Testis (tissue), 3 donors: ENCODE results near the gene CADPS2. TPM values are rescaled to one million over a fixed set of nuclear protein-coding genes. Genes with fewer than 3 reads are reported as not detected.

Experiments
- DNase-seq: peaks from one replicate; pipeline ENCODE4 v3.0.0-alpha.2; 2019
- H3K27ac ChIP-seq, 2 donors: fragments of 200-600 bp; sonication (generic); one replicate each; pipeline ENCODE4 v1.5.1; 2019
- H3K27me3 ChIP-seq: fragments of 200-600 bp; sonication (generic); one replicate; pipeline ENCODE4 v1.5.1; 2019
- H3K36me3 ChIP-seq: fragments of 200-600 bp; sonication (generic); one replicate; pipeline ENCODE4 v1.5.1; 2017; ENCODE audit warnings: low read depth; ENCODE audit errors: missing control alignments
- H3K4me1 ChIP-seq: fragments of 200-600 bp; sonication (generic); one replicate; pipeline ENCODE4 v1.5.1; 2019
- H3K4me3 ChIP-seq, 2 donors: fragments of 200-600 bp; sonication (generic); one replicate each; pipeline ENCODE4 v1.5.1; 2017 to 2019
- H3K9me3 ChIP-seq: fragments of 200-600 bp; sonication (generic); one replicate; pipeline ENCODE4 v1.5.1; 2017
- POLR2A ChIP-seq: fragments of 450-650 bp; IDR thresholded peaks from one replicate; pipeline ENCODE4 v1.6.1; 2017; ENCODE audit warnings: antibody characterized with exemption, mild to moderate bottlenecking, moderate library complexity
- WGBS, 2 donors: methylation state at CpG; one replicate each; pipeline ENCODE4 v1.1.5; 2018; 5-methylcytosine and 5-hydroxymethylcytosine counted together
- intact Hi-C: fragments of 100-400 bp; cut with DNase I; formaldehyde crosslinking; loops from one replicate; pipeline ENCODE4 v1.15.1; 2023; ENCODE audit warnings: low total_unique reads
- polyA plus RNA-seq: library from polyadenylated mRNA; stranded (reverse); fragments of 350-450 nt; fragmentation: Illumina TruSeq; extraction: RNeasy Lipid Tissue Mini Kit (QIAGEN cat#74804); gene quantifications from one replicate; pipeline ENCODE4 v1.2.3, GENCODE V29; 2014; ENCODE audit warnings: low read depth, low replicate concordance; ENCODE audit not compliant: insufficient read depth
- total RNA-seq, 2 donors: library from RNA; depleted of rRNA; stranded (reverse); fragments of >200 nt; gene quantifications; one replicate each; pipeline ENCODE4 v1.2.3, GENCODE V29; 2016
- TF ChIP-seq, protein P1 (sequence below), 3 experiments: fragments of 450-650 bp in 2 of 3; fragments of 200-600 bp in 1 of 3; sonication (generic) in 1 of 3; IDR thresholded peaks; one replicate each; pipeline ENCODE4 v1.5.1; 2016 to 2019; ENCODE audit warnings: antibody characterized with exemption in 3 of 3, mild to moderate bottlenecking in 2 of 3, moderate library complexity in 1 of 3

The CADPS2 gene
- total and polyA plus RNA-seq, 3 donors from 2014 or later = 6.0 to 9.9 (median 9.3) TPM

DNA sequence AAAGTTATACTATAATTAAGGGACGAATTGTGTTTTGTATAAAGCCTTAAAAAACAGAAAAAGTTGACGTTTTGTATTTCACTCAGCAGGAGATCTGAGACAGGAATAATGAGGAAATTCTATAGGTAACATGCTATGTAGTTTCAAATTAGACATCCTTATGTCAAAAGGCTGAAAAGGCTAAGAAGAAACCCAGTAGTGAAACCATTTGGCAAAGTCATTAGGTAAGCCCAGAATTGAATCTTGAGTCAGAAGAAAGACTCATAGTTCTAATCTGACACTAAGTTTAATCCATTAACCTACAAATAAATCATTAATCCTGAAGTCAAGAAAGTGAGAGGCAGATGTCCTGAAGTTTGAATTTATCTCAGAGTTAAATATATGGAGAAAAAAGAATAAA, 266.6 kb downstream of the CADPS2 start:
- Histone ChIP-seq H3K36me3 (no peaks in the 10 kb centered on the region), H3K27me3 (no peaks in the 10 kb centered on the region), H3K9me3 (no peaks in the 10 kb centered on the region), H3K27ac (no peak overlapping the region), H3K4me1 (no peaks in the 10 kb centered on the region), H3K4me3 (no peak overlapping the region)
- intact Hi-C loops = no loop called here
- WGBS, 2 donors = 73 to 76% methylated on average over 2 of the region's 2 CpGs
- TF ChIP-seq POLR2A = no peak
- TF ChIP-seq, protein P1, sequence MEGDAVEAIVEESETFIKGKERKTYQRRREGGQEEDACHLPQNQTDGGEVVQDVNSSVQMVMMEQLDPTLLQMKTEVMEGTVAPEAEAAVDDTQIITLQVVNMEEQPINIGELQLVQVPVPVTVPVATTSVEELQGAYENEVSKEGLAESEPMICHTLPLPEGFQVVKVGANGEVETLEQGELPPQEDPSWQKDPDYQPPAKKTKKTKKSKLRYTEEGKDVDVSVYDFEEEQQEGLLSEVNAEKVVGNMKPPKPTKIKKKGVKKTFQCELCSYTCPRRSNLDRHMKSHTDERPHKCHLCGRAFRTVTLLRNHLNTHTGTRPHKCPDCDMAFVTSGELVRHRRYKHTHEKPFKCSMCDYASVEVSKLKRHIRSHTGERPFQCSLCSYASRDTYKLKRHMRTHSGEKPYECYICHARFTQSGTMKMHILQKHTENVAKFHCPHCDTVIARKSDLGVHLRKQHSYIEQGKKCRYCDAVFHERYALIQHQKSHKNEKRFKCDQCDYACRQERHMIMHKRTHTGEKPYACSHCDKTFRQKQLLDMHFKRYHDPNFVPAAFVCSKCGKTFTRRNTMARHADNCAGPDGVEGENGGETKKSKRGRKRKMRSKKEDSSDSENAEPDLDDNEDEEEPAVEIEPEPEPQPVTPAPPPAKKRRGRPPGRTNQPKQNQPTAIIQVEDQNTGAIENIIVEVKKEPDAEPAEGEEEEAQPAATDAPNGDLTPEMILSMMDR (IDR thresholded peaks at IDR 0.05) = no peak
- no peak for DNase-seq

DNA sequence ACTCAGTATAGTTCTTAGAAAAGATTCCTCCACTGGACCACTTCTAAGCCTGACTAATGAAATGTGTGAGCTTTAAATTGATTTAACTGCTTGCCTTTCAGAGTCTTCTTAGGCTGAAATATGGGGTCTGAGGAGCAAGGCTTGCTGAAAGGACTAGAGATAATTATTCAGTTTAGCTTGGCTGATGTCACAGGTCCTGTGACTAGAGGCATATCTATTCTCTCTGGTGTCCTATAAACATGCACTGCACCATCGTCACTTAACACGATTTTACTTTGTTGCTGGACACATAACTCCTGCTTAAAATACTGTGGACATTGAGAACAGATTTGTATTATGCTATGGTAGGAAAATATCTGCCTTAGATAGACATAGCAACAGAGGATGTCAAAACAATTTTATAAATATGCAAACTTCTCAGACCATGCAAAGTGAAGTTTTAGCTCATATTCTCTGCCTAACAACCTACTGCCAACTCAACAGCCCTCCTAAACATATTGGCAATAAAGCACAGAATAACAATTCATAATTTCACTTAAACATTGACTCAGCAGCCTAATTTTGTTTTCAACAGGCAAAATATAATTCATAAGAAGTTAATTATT, 267.6 kb downstream of the CADPS2 start:
- H3K36me3 ChIP-seq = no peaks in the 10 kb centered on the region
- DNase-seq = no peak
- intact Hi-C loops = no loop called here
- H3K27ac ChIP-seq = no peak overlapping the region
- H3K9me3 ChIP-seq = no peaks in the 10 kb centered on the region
- 68 to 91% methylated on average over 2 of the region's 2 CpGs for WGBS, 2 donors
- H3K4me1 ChIP-seq = no peaks in the 10 kb centered on the region
- no peak overlapping the region for H3K4me3 ChIP-seq
- TF ChIP-seq POLR2A = no peak
- TF ChIP-seq, protein P1 (IDR thresholded peaks at IDR 0.05) = no peak
- H3K27me3 ChIP-seq = no peaks in the 10 kb centered on the region

DNA sequence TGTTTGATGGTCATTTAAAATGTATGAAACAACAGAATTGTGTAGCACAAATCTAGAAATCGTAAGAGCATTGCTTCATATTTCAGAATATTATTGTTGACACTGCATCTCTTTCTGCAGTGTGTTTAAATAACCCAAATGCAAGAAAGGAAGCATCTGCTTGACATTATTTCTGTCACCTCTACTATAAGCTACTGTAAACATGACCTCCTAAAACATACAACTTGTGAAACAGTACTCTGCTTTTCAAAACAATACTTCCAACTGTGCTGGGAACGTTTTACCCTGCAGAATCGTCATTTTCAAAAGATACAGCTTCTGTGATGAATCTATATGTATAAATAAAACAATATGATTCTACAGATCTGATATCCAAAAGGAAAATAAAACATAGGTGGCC, 269.3 kb downstream of the CADPS2 start:
- H3K4me1 ChIP-seq = no peaks in the 10 kb centered on the region
- no peak overlapping the region for H3K4me3 ChIP-seq
- WGBS, 2 donors = 88% methylated on average over 3 of the region's 3 CpGs
- no peaks in the 10 kb centered on the region for H3K27me3 ChIP-seq
- no peaks in the 10 kb centered on the region for H3K9me3 ChIP-seq
- TF ChIP-seq, protein P1 (IDR thresholded peaks at IDR 0.05) = no peak
- no peak for TF ChIP-seq POLR2A
- intact Hi-C loops = no loop called here
- H3K36me3 ChIP-seq = no peaks in the 10 kb centered on the region
- DNase-seq = no peak
- H3K27ac ChIP-seq = no peak overlapping the region

DNA sequence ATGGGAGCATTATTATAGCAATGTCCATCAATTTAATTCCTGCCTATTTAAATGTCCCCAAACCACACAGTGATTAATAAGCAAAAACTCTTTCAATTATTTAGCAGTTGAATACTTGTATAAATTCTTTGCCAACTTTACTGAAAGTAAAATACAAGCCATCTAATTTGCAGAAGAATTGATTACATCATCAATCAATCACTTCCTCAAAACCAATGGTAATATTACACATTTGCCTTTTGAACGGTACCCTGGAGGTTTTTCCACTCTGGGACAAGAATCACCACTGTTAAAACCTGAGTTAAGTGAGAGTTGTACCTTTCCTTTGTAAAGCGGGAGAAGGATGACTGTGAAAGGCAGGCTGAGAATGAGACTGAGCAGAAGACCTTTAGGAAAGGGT, 280.3 kb downstream of the CADPS2 start:
- Histone ChIP-seq H3K9me3 (no peaks in the 10 kb centered on the region), H3K4me3 (no peak overlapping the region), H3K27ac (no peak overlapping the region), H3K27me3 (no peaks in the 10 kb centered on the region), H3K36me3 (no peaks in the 10 kb centered on the region), H3K4me1 (no peaks in the 10 kb centered on the region)
- TF ChIP-seq, protein P1 (IDR thresholded peaks at IDR 0.05) = no peak
- TF ChIP-seq POLR2A = no peak
- 92 to 96% methylated on average over 2 of the region's 2 CpGs for WGBS, 2 donors
- no peak for DNase-seq
- intact Hi-C loops = no loop called here

DNA sequence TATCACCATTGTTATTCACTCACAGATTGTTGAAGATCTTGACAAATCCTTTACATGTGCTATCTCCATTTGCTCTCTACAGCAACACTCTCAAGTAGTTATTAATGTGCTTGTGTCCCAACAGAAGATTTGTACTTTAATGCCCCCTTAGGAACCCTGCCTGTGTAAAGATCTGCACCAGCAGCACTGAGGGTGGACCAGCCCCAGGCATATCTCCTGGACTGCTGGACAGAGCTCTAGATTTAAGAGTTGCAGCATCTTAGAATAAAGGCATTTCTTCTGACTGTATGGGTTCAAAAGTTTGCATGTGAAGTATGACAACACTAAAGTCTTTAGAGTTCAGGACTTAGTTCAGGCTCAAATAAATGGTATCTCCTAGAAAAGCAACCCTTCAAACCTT, 282.0 kb downstream of the CADPS2 start:
- no peaks in the 10 kb centered on the region for H3K4me1 ChIP-seq
- no peak for DNase-seq
- TF ChIP-seq POLR2A = no peak
- TF ChIP-seq, protein P1 (IDR thresholded peaks at IDR 0.05) = no peak
- H3K36me3 ChIP-seq = no peaks in the 10 kb centered on the region
- no peaks in the 10 kb centered on the region for H3K9me3 ChIP-seq
- intact Hi-C loops = no loop called here
- no peak overlapping the region for H3K4me3 ChIP-seq
- no peak overlapping the region for H3K27ac ChIP-seq
- H3K27me3 ChIP-seq = no peaks in the 10 kb centered on the region
